ENCODE results near the gene MRPL33. TPM values are rescaled to one million over a fixed set of nuclear protein-coding genes. Genes with fewer than 3 reads are reported as not detected.
A peak's percentile ranks its signal among the peaks of the same experiment; 100 is the strongest.

Gene MRPL33
- total RNA-seq, 2 donors from 2014 or later: 54.3 to 56.7 TPM

GRCh38 chr2:27800856-27801255 is 29.3 kb downstream of the MRPL33 start:
- DNase-seq: no peak
- no peak for ATAC-seq
- intact Hi-C loops (cut with DNase I, micrococcal nuclease): no loop called here

DNA sequence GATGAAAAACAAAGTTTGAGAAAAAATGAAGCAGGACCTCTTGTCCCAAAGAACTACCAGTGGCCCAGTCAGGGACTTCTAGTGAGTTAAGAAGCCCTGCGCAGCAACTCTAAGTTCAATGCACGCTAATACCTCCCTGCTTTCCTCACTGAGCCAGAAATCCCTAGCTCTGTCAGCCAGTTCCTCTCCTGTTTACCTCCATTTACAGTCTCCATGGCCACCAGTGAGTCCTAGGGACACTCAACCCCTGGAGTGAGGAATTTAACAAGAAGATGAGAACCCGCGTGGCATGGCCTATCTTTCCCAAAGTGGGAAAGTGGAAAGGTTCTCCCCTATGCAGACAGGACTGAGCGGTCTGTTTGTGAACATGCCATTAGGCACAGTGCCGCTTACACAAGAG is 31.0 kb downstream of the MRPL33 start:
- DNase-seq: no peak
- intact Hi-C loops (cut with DNase I, micrococcal nuclease): no loop called here
- no peak for ATAC-seq

GRCh38 chr2:27803046-27803445 is 31.5 kb downstream of the MRPL33 start:
- intact Hi-C loops (cut with DNase I, micrococcal nuclease): no loop called here
- no peak for DNase-seq
- no peak for ATAC-seq

DNA sequence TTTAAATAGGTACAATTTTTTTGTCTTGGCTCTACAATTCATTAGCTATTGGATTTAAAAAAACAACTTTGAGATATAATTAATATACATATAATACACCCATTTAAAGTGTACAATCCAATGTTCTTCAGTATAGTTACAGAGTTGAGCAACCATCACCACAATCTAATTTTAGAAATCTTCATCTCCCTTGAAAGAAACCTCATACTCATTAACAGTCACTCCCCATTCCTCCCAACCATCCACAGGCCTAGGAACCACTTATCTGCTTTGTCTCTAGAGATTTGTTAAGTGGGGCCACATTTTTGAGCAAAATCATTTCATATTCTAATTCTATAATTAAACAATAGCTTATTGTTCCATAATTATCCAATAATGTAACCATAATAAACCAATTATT is 32.6 kb downstream of the MRPL33 start:
- intact Hi-C loops (cut with DNase I, micrococcal nuclease): no loop called here
- DNase-seq: no peak
- ATAC-seq: no peak

DNA sequence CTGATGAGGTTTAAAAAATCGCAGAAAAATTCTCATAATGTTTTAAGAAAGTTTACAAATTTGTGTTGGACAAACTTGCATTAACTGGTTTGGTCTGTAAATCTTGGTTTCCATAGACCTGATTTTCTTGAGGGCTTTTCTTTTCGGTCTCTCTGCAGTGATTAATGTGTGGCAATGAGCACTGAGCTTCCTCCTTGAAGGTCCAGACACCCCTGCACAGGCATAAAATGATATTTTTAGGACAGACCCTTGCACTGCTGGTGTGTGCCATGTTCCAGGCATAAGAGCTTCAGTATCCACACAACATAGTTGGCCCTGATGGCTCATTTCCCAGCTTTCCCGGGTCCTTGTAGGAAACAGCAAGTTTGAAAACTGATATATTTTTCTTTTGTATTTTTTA is 33.7 kb downstream of the MRPL33 start:
- intact Hi-C loops (cut with DNase I, micrococcal nuclease): no loop called here
- ATAC-seq: no peak
- no peak for DNase-seq

GRCh38 chr2:27806311-27807059 is 35.0 kb downstream of the MRPL33 start:
- DNase-seq (no peak), ATAC-seq (no peak)
- intact Hi-C loops (cut with DNase I, micrococcal nuclease): no loop called here

DNA sequence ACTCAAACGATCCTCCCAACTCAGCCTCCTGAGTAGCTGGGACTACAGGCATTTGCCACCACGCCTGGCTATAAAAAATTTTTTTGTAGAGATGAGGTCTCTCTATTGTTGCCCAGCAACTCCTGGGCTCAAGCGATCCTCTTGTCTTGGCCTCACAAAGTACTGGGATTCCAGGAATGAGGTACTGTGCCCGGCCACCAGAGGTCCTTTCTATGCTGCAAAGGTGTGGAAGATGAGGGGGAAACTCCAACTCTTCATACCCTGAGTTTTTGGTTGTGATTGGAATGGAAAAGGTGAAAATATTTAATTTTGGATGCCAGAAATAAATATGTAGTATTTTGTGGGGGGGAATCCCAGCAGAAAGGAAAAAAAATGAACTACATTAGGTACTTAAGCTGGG is 36.0 kb downstream of the MRPL33 start:
- DNase-seq (peak in 1 of 2 donors; percentile 47), ATAC-seq (peak; percentile 86)
- intact Hi-C loops (cut with DNase I, micrococcal nuclease): no loop called here

GRCh38 chr2:27808418-27808817 is 36.9 kb downstream of the MRPL33 start:
- DNase-seq: no peak
- intact Hi-C loops (cut with DNase I, micrococcal nuclease): no loop called here
- no peak for ATAC-seq

GRCh38 chr2:27808984-27809383 is 37.5 kb downstream of the MRPL33 start:
- no peak for DNase-seq
- ATAC-seq: no peak
- intact Hi-C loops (cut with DNase I, micrococcal nuclease): no loop called here

DNA sequence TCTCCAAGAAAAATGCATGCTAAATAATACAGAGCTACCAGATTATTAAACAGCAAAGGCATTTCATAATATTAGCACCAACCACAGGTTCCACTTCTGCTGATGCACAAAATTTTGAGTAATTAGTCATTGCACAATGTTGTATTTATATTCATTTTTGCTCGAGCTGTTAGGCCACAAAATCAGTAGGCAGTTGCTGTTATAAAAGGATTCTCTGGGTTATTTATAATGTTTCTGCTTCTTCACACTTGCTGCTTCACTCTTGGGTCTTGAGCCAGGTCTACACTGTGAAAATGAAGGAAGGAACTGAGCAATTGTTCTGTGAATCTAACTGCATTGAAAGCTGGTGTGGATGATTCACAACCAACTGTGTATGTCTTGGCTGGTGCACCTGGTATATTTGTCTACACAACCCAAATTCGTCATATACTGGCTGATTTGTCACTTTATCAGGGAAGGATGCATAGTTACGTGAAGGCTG is 38.3 kb downstream of the MRPL33 start:
- DNase-seq: no peak
- no peak for ATAC-seq

GRCh38 chr2:27810455-27810854 is 38.9 kb downstream of the MRPL33 start:
- no peak for ATAC-seq
- intact Hi-C loops (cut with DNase I, micrococcal nuclease): no loop called here
- DNase-seq: no peak

More for the DNA sequence above, 38.3 kb downstream of the MRPL33 start:
- intact Hi-C loops (cut with DNase I, micrococcal nuclease): no loop called here

DNA sequence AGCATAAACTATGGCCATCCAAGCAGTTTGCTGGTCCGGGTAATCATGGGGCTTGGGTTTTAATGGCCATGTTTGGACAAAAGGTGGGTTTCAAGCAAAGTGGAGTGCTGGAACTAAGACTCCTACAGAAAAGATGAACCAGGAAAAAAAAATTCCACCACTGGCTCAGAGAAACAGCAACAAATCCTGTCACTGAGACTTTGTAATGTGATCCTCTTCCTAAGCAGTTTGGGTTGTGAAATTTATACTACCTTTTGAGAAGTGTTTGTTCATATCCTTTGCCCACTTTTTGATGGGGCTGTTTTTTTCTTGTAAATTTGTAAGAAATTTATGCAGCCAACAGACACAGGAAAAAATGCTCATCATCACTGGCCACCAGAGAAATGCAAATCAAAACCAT is 40.2 kb downstream of the MRPL33 start:
- intact Hi-C loops (cut with DNase I, micrococcal nuclease): no loop called here
- no peak for DNase-seq
- ATAC-seq: no peak

- ATAC-seq: peak; percentile 97
- intact Hi-C loops (cut with DNase I, micrococcal nuclease): no loop called here
- DNase-seq: no peak
These were observed 43.2 kb downstream of the MRPL33 start for GRCh38 chr2:27814758-27815157.

DNA sequence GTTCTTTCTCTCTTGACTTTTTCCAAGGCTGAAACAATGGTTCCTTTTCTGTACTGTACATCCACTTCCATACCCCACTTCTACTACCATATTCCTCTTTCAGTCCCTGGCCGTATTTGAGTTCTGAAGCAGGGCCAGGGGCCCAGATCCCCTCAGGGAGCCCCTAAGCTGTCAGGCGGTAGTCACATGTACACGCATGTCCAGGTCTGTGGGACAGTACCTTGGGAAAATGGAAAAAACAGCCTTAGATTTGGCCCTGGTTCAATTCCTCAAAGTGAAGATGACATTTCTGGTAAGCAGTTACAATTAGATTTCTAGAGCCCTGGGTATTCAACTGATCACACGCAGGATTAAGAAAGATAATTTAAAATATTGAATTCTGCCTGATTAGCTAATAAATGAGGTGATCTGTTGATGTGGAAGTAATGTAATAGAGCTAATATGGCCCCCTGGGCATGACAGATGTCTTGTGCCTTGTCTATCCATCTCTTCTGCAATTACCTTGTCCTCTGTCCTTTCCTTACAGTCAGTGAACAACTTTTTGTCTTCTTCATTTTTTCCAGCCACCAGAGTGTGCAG is 44.4 kb downstream of the MRPL33 start:
- intact Hi-C loops (cut with DNase I, micrococcal nuclease): no loop called here
- ATAC-seq (no peak), DNase-seq (no peak)

DNA sequence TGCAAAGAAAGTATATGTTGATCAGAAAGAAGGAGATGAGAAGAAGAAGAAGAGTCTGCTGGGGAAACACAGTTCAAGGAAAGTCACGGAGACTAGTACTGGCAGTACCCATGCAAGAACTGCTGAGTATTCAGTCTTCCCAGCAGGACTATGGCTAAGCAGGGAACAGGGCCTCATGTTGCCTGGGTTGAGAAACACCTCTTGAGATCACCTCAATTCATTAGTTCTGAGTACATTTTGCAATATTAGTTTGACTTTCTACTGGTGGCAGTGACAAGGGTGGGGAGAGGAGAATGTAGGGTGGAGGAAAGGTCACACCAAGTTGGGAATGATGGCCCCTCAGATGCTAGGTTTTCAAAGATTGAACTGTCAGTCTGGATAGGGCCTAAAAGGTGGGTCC is 50.5 kb downstream of the MRPL33 start:
- ATAC-seq: no peak
- intact Hi-C loops (cut with DNase I, micrococcal nuclease): no loop called here

GRCh38 chr2:27823135-27823534 is 51.6 kb downstream of the MRPL33 start:
- ATAC-seq: no peak
- intact Hi-C loops (cut with DNase I, micrococcal nuclease): no loop called here
- no peak for DNase-seq

More for the DNA sequence above, 50.5 kb downstream of the MRPL33 start:
- no peak for DNase-seq

GRCh38 chr2:27823569-27823968 is 52.0 kb downstream of the MRPL33 start:
- DNase-seq (no peak), ATAC-seq (no peak)
- intact Hi-C loops (cut with DNase I, micrococcal nuclease): no loop called here

- no peak for ATAC-seq
- intact Hi-C loops (cut with DNase I, micrococcal nuclease): no loop called here
- no peak for DNase-seq
These were observed 52.9 kb downstream of the MRPL33 start for GRCh38 chr2:27824401-27824800.

- no peak for DNase-seq
- intact Hi-C loops (cut with DNase I, micrococcal nuclease): no loop called here
- ATAC-seq: no peak
These were observed 56.8 kb downstream of the MRPL33 start for GRCh38 chr2:27828305-27828704.

All from left colon (tissue), 2 donors.